ENCODE data around the gene FSTL3. TPM values are rescaled to one million over a fixed set of nuclear protein-coding genes. Genes with fewer than 3 reads are reported as not detected.

FSTL3 gene
- total and polyA plus RNA-seq, 2 of the 13 experiments (the other 11 are each of a cell fraction or from before 2014, with no cell fraction given) = 13.5 to 15.6 TPM

GRCh38 chr19:661427-662196 lies 14.6 kb upstream of the FSTL3 start (continued):
- no peak for TF ChIP-seq ZNF318 (CRISPR knock-in tag; IDR thresholded peaks at IDR 0.05)
- no peak for TF ChIP-seq TFAP4 (IDR thresholded peaks at IDR 0.05; ENCODE audit: borderline replicate concordance, low read depth)

Measured in HepG2 (cell line).